ENCODE data around the gene WDR86.

Gene WDR86

GRCh38 chr7:151427705-151428377 is 18.0 kb upstream of the WDR86 start:
- no peak for ATAC-seq
- DNase-seq: no peak

- ATAC-seq (no peak), DNase-seq (no peak)
Measured at GRCh38 chr7:151426904-151427704, 17.3 kb upstream of the WDR86 start.

- no peak for ATAC-seq
- DNase-seq: no peak
Measured at GRCh38 chr7:151426441-151426903, 16.6 kb upstream of the WDR86 start.

- DNase-seq: no peak
- ATAC-seq: no peak
Measured at GRCh38 chr7:151425670-151426440, 16.0 kb upstream of the WDR86 start.

GRCh38 chr7:151424799-151425198 is 15.0 kb upstream of the WDR86 start:
- ATAC-seq (no peak), DNase-seq (no peak)

GRCh38 chr7:151423936-151424335 is 14.1 kb upstream of the WDR86 start:
- ATAC-seq: no peak
- no peak for DNase-seq

- ATAC-seq: no peak
- no peak for DNase-seq
Measured at GRCh38 chr7:151423226-151423625, 13.4 kb upstream of the WDR86 start.

- DNase-seq (no peak), ATAC-seq (no peak)
Measured at GRCh38 chr7:151422212-151422611, 12.4 kb upstream of the WDR86 start.

GRCh38 chr7:151420144-151420543 is 10.3 kb upstream of the WDR86 start:
- DNase-seq: no peak

GRCh38 chr7:151416941-151417315 is 7.1 kb upstream of the WDR86 start:
- ATAC-seq (no peak), DNase-seq (no peak)

More at GRCh38 chr7:151420144-151420543, 10.3 kb upstream of the WDR86 start:
- no peak for ATAC-seq

- no peak for DNase-seq
- no peak for ATAC-seq
Measured at GRCh38 chr7:151416112-151416940, 6.5 kb upstream of the WDR86 start.

- DNase-seq (no peak), ATAC-seq (no peak)
Measured at GRCh38 chr7:151415375-151416105, 5.7 kb upstream of the WDR86 start.

- no peak for ATAC-seq
- DNase-seq: no peak
Measured at GRCh38 chr7:151413241-151413640, 3.4 kb upstream of the WDR86 start.

- no peak for DNase-seq
- ATAC-seq: no peak
Measured at GRCh38 chr7:151412318-151412717, 2.5 kb upstream of the WDR86 start.

- no peak for ATAC-seq
- DNase-seq: no peak
Measured at GRCh38 chr7:151411551-151411950, 1.7 kb upstream of the WDR86 start.

GRCh38 chr7:151410405-151411390 is 860 bp upstream of the WDR86 start:
- ATAC-seq: no peak
- DNase-seq: no peak

- ATAC-seq (peak; percentile 24), DNase-seq (no peak)
Measured at GRCh38 chr7:151408839-151409666, 785 bp downstream of the WDR86 start.

GRCh38 chr7:151408498-151408838 is 1.4 kb downstream of the WDR86 start:
- ATAC-seq (no peak), DNase-seq (no peak)

GRCh38 chr7:151406886-151407583 is 2.8 kb downstream of the WDR86 start:
- DNase-seq (no peak), ATAC-seq (no peak)

Measured in stimulated activated naive CD8-positive, alpha-beta T cell treated with anti-CD3 and anti-CD28 coated beads, Interleukin-15, Interleukin-2, amounts not matched to agents 100 U/mL and 50 U/mL, for 24 hours (primary cell).